HG03175 (cell line): ENCODE results near the gene MPP3.

ENCODE experiments used
- ATAC-seq: cut with Tn5 transposase; IDR thresholded peaks from one replicate; pipeline ENCODE4 v1.9.1; 2021; ENCODE audit warnings: mild to moderate bottlenecking, moderate library complexity; ENCODE audit not compliant: unreplicated experiment

The MPP3 gene

GRCh38 chr17:43774304-43775250 is 58.4 kb downstream of the MPP3 start:
- no peak for ATAC-seq

GRCh38 chr17:43772877-43773648 is 59.9 kb downstream of the MPP3 start:
- no peak for ATAC-seq

GRCh38 chr17:43771463-43771862 is 61.5 kb downstream of the MPP3 start:
- no peak for ATAC-seq

- ATAC-seq, result no peak
Observed at GRCh38 chr17:43770957-43771356, 62.0 kb downstream of the MPP3 start.

GRCh38 chr17:43769859-43770258 is 63.1 kb downstream of the MPP3 start:
- ATAC-seq, result no peak

GRCh38 chr17:43769426-43769825 is 63.5 kb downstream of the MPP3 start:
- ATAC-seq, result no peak

GRCh38 chr17:43768943-43769342 is 64.0 kb downstream of the MPP3 start:
- no peak for ATAC-seq

- ATAC-seq, result no peak
Observed at GRCh38 chr17:43768382-43768781, 64.6 kb downstream of the MPP3 start.

GRCh38 chr17:43767713-43768059 is 65.3 kb downstream of the MPP3 start:
- no peak for ATAC-seq

GRCh38 chr17:43767053-43767712 is 65.8 kb downstream of the MPP3 start:
- ATAC-seq, result no peak

- no peak for ATAC-seq
Observed at GRCh38 chr17:43766413-43767052, 66.4 kb downstream of the MPP3 start.

- ATAC-seq, result peak; percentile 56
Observed at GRCh38 chr17:43760254-43760852, 72.6 kb downstream of the MPP3 start.

GRCh38 chr17:43759836-43760235 is 73.1 kb downstream of the MPP3 start:
- ATAC-seq, result no peak

- ATAC-seq, result no peak
Observed at GRCh38 chr17:43758497-43759174, 74.3 kb downstream of the MPP3 start, which contains the start of gene SOST. TSS of gene SOST (minus strand) at chr17:43758791. CDS start at chr17:43758741, 50 bp downstream.

GRCh38 chr17:43758086-43758485 is 74.9 kb downstream of the MPP3 start:
- no peak for ATAC-seq

GRCh38 chr17:43757171-43757660 is 75.7 kb downstream of the MPP3 start:
- ATAC-seq, result no peak

- no peak for ATAC-seq
Observed at GRCh38 chr17:43756201-43756600, 76.7 kb downstream of the MPP3 start.

- ATAC-seq, result no peak
Observed at GRCh38 chr17:43755389-43755875, 77.5 kb downstream of the MPP3 start.

GRCh38 chr17:43754947-43755346 is 78.0 kb downstream of the MPP3 start:
- ATAC-seq, result no peak
